ENCODE measurements around the gene ITGBL1.

The ITGBL1 gene

GRCh38 chr13:101726681-101727080 is 274.2 kb downstream of the ITGBL1 start:
- DNase-seq (ENCODE audit: low spot score): no peak
- no peak for TF ChIP-seq CTCF (IDR thresholded peaks at IDR 0.05; ENCODE audit: extremely low read depth, missing control alignments)

- no peak for DNase-seq (ENCODE audit: low spot score)
- TF ChIP-seq CTCF (IDR thresholded peaks at IDR 0.05; ENCODE audit: extremely low read depth, missing control alignments): no peak
Observed at GRCh38 chr13:101727118-101727517, 274.6 kb downstream of the ITGBL1 start.

- no peak for DNase-seq (ENCODE audit: low spot score)
- no peak for TF ChIP-seq CTCF (IDR thresholded peaks at IDR 0.05; ENCODE audit: extremely low read depth, missing control alignments)
Observed at GRCh38 chr13:101728021-101728420, 275.5 kb downstream of the ITGBL1 start.

GRCh38 chr13:101728615-101729014 is 276.1 kb downstream of the ITGBL1 start:
- no peak for TF ChIP-seq CTCF (IDR thresholded peaks at IDR 0.05; ENCODE audit: extremely low read depth, missing control alignments)
- DNase-seq (ENCODE audit: low spot score): no peak

- no peak for TF ChIP-seq CTCF (IDR thresholded peaks at IDR 0.05; ENCODE audit: extremely low read depth, missing control alignments)
- no peak for DNase-seq (ENCODE audit: low spot score)
Observed at GRCh38 chr13:101730420-101731000, 278.0 kb downstream of the ITGBL1 start.

GRCh38 chr13:101736566-101736965 is 284.1 kb downstream of the ITGBL1 start:
- DNase-seq (ENCODE audit: low spot score): no peak
- no peak for TF ChIP-seq CTCF (IDR thresholded peaks at IDR 0.05; ENCODE audit: extremely low read depth, missing control alignments)

- TF ChIP-seq CTCF (IDR thresholded peaks at IDR 0.05; ENCODE audit: extremely low read depth, missing control alignments): no peak
- no peak for DNase-seq (ENCODE audit: low spot score)
Observed at GRCh38 chr13:101738336-101738735, 285.9 kb downstream of the ITGBL1 start.

All from GM20000 (cell line).